Measurements from ENCODE around the gene SCGB1D1. TPM values are rescaled to one million over a fixed set of nuclear protein-coding genes. Genes with fewer than 3 reads are reported as not detected.
"Not testable (repeated sequence)": the region's sequence is repeated elsewhere in the genome, so short reads cannot be mapped to it uniquely, and the experiment has no call there.

Gene SCGB1D1
- polyA plus RNA-seq, 2 of the 4 experiments (the other 2 are of a cell fraction): not detected

- no peak for TF ChIP-seq RFX5 (IDR thresholded peaks at IDR 0.05)
- TF ChIP-seq MYC (IDR thresholded peaks at IDR 0.05; ENCODE audit: borderline replicate concordance, low read length): no peak
- no peak for TF ChIP-seq EHF (CRISPR knock-in tag; IDR thresholded peaks at IDR 0.05)
- no peak for TF ChIP-seq RNF2 (IDR thresholded peaks at IDR 0.05; ENCODE audit: borderline replicate concordance, low read depth)
- TF ChIP-seq E2F6 (IDR thresholded peaks at IDR 0.05; ENCODE audit: borderline replicate concordance, low read depth): no peak
- TF ChIP-seq MAFK (IDR thresholded peaks at IDR 0.05; ENCODE audit: partially characterized antibody): no peak
- TF ChIP-seq FOSB (CRISPR knock-in tag; IDR thresholded peaks at IDR 0.05): no peak
These were observed 14.4 kb downstream of the SCGB1D1 start (continued) for GRCh38 chr11:62204430-62204829.

GRCh38 chr11:62205441-62205840 lies 15.4 kb downstream of the SCGB1D1 start:
- H3K4me2 ChIP-seq: no peak overlapping the region
- ATAC-seq (no peak), FAIRE-seq (no peak), DNase-seq (ENCODE audit: low read depth in 1 of 2, low spot score in 1 of 2) (no peak)
- no peak overlapping the region for H3K4me3 ChIP-seq
- no peak overlapping the region for H3K27ac ChIP-seq
- ChIA-PET POLR2A (no interaction called here), CTCF (interaction anchor here (1.8 to 4.1 kb wide), 2 partner anchors 12 to 98 kb away, joined by 4 to 18 read pairs; no protein-coding TSS in a partner anchor)
- 67% methylated on average over 7 of the region's 7 CpGs for WGBS (ENCODE audit: missing lambda C conversion rate)
- TF ChIP-seq CHD4 (IDR thresholded peaks at IDR 0.05; ENCODE audit: borderline replicate concordance): no peak
- no peak for TF ChIP-seq RCOR1 (IDR thresholded peaks at IDR 0.05; ENCODE audit: low read depth, low read length)
- TF ChIP-seq RFX5 (IDR thresholded peaks at IDR 0.05): no peak
- TF ChIP-seq CEBPB (IDR thresholded peaks at IDR 0.05): no peak
- no peak for TF ChIP-seq HOXB13 (CRISPR knock-in tag; IDR thresholded peaks at IDR 0.05; ENCODE audit: low read depth)
- no peak for TF ChIP-seq FOSL2 (IDR thresholded peaks at IDR 0.05)
- no peak for TF ChIP-seq FOSL2 (CRISPR knock-in tag; IDR thresholded peaks at IDR 0.05)
- no peak for TF ChIP-seq MAFK (IDR thresholded peaks at IDR 0.05; ENCODE audit: partially characterized antibody)
- no peak for TF ChIP-seq ZFP36 (IDR thresholded peaks at IDR 0.05; ENCODE audit: borderline replicate concordance, partially characterized antibody)
- no peaks in the 10 kb centered on the region for H3K4me1 ChIP-seq
- H3K9me3 ChIP-seq: no peaks in the 10 kb centered on the region

- not testable (repeated sequence) for FAIRE-seq
These were observed 16.5 kb downstream of the SCGB1D1 start for GRCh38 chr11:62206276-62207066.

GRCh38 chr11:62208785-62209144 lies 18.7 kb downstream of the SCGB1D1 start:
- ChIA-PET POLR2A (no interaction called here), CTCF (interaction anchor here (0.6 to 1.7 kb wide), 6 partner anchors 9 to 169 kb away, joined by 3 to 12 read pairs (median 3); no protein-coding TSS in a partner anchor)
- ATAC-seq (peak in 1 of 2 experiments; percentile 35; a peak in 3 of 6 replicates), FAIRE-seq (no peak), DNase-seq (ENCODE audit: low read depth in 1 of 2, low spot score in 1 of 2) (no peak)
- H3K4me1 ChIP-seq: no peaks in the 10 kb centered on the region
- H3K4me2 ChIP-seq: no peak overlapping the region
- TF ChIP-seq ZNF302 (CRISPR knock-in tag; IDR thresholded peaks at IDR 0.05) (no peak), TFCP2L1 (CRISPR knock-in tag; IDR thresholded peaks at IDR 0.05) (no peak), FOSB (CRISPR knock-in tag; IDR thresholded peaks at IDR 0.05) (no peak), RAD21 (conservative IDR thresholded peaks at IDR 0.05 in 1 of 2, IDR thresholded peaks at IDR 0.05 in 1 of 2) (no peak), HOXB5 (CRISPR knock-in tag; IDR thresholded peaks at IDR 0.05) (no peak), KDM5A (IDR thresholded peaks at IDR 0.05) (no peak), NR3C1 (IDR thresholded peaks at IDR 0.05) (no peak), JUNB (IDR thresholded peaks at IDR 0.05) (no peak), NPAS2 (CRISPR knock-in tag; IDR thresholded peaks at IDR 0.05; ENCODE audit: borderline replicate concordance) (no peak), GATA3 (IDR thresholded peaks at IDR 0.05; ENCODE audit: borderline replicate concordance) (no peak), JUN (IDR thresholded peaks at IDR 0.05) (no peak)
- no peak overlapping the region for H3K27ac ChIP-seq
- 7% methylated on average over 3 of the region's 4 CpGs for WGBS (ENCODE audit: missing lambda C conversion rate)
- no peaks in the 10 kb centered on the region for H3K9me3 ChIP-seq
- H3K4me3 ChIP-seq: no peak overlapping the region

More at GRCh38 chr11:62206276-62207066, 16.5 kb downstream of the SCGB1D1 start:
- H3K4me1 ChIP-seq; H3K9me3 ChIP-seq; POLR2A ChIA-PET; ATAC-seq; DNase-seq (ENCODE audit: low read depth in 1 of 2, low spot score in 1 of 2); H3K4me2 ChIP-seq; H3K4me3 ChIP-seq; H3K27ac ChIP-seq: not testable (repeated sequence)
- CTCF ChIA-PET: interaction anchor here (1.7 to 4.1 kb wide), 2 partner anchors 11 to 15 kb away, joined by 3 to 18 read pairs; no protein-coding TSS in a partner anchor
- 65% methylated on average over 12 of the region's 12 CpGs for WGBS (ENCODE audit: missing lambda C conversion rate)
- peak; percentile 69 for TF ChIP-seq ZC3H11A (IDR thresholded peaks at IDR 0.05)
